Stomach (tissue), 9 donors: Measurements from ENCODE around the gene TRAF1. TPM values are rescaled to one million over a fixed set of nuclear protein-coding genes. Genes with fewer than 3 reads are reported as not detected.

Source experiments
- DNase-seq, 2 donors: peaks; one replicate each; pipeline versions ENCODE4 v3.0.0 to v3.0.0-alpha.2; 2013 to 2019
- H3K27ac ChIP-seq, 5 donors: fragments of 200-600 bp in 4 of 5; sonication (generic) in 4 of 5; one replicate each; pipeline ENCODE4 v1.5.1; 2013 to 2019; ENCODE audit warnings: mild to moderate bottlenecking in 1 of 5, moderate library complexity in 1 of 5
- H3K27me3 ChIP-seq, 3 donors: fragments of 200-600 bp; sonication (generic); one replicate each; pipeline ENCODE4 v1.5.1; 2017 to 2019; ENCODE audit warnings: mixed run types in 1 of 3
- H3K36me3 ChIP-seq, 4 donors: fragments of 200-600 bp; sonication (generic); 1 replicate in 3 of 4; 2 replicates in 1 of 4; pipeline ENCODE4 v1.5.1; 2016 to 2019
- H3K4me1 ChIP-seq, 4 donors: fragments of 200-600 bp; sonication (generic); one replicate each; pipeline ENCODE4 v1.5.1; 2016 to 2019
- H3K4me3 ChIP-seq, 4 donors: fragments of 200-600 bp; sonication (generic) in 3 of 4; one replicate each; pipeline ENCODE4 v1.5.1; 2016 to 2019; ENCODE audit warnings: mild to moderate bottlenecking in 1 of 4
- H3K9me3 ChIP-seq, 4 donors: fragments of 200-600 bp; sonication (generic); one replicate each; pipeline ENCODE4 v1.5.1; 2016 to 2019
- EP300 ChIP-seq: sonication (generic); formaldehyde crosslinking; IDR thresholded peaks from one replicate; pipeline ENCODE4 v1.6.1; 2017; ENCODE audit warnings: antibody characterized with exemption
- POLR2A ChIP-seq, 4 donors: fragments of 450-650 bp; IDR thresholded peaks; one replicate each; pipeline ENCODE4 v1.6.1; 2016; ENCODE audit warnings: antibody characterized with exemption in 4 of 4, control low read depth in 2 of 4, mild to moderate bottlenecking in 1 of 4, moderate library complexity in 1 of 4
- POLR2AphosphoS5 ChIP-seq, 3 donors: sonication (generic); formaldehyde crosslinking; IDR thresholded peaks; one replicate each; pipeline ENCODE4 v1.6.1; 2016; ENCODE audit warnings: antibody characterized with exemption in 3 of 3
- WGBS, 5 donors: extraction: QIAGEN DNeasy Blood & Tissue Kit in 3 of 5; methylation state at CpG; one replicate each; pipeline versions ENCODE4 v1.1.5 to v1.1.7; 2013 to 2018; 5-methylcytosine and 5-hydroxymethylcytosine counted together
- intact Hi-C: fragments of 100-400 bp; cut with DNase I; formaldehyde crosslinking; loops from one replicate; pipeline ENCODE4 v1.15.1; 2023; ENCODE audit warnings: low total_unique reads
- polyA plus RNA-seq, 3 donors: library from polyadenylated mRNA; stranded (reverse); fragments of 200-250 nt; gene quantifications; one replicate each; pipeline ENCODE4 v1.2.3, GENCODE V29; 2013
- total RNA-seq, 5 donors: library from RNA; depleted of rRNA; stranded (reverse); fragments of >200 nt; gene quantifications; one replicate each; pipeline versions ENCODE4 v1.1.0 to v1.2.3, GENCODE V29; 2014 to 2016
- TF ChIP-seq, protein P1 (sequence below), 7 experiments: fragments of 450-650 bp in 4 of 7; fragments of 200-600 bp in 3 of 7; sonication (generic) in 3 of 7; IDR thresholded peaks; one replicate each; pipeline ENCODE4 v1.5.1; 2016 to 2019; ENCODE audit warnings: antibody characterized with exemption in 7 of 7, control low read depth in 2 of 7, mild to moderate bottlenecking in 1 of 7
- donor health status: healthy with polysubstance abuse.
- donor health status: Bipolar disorder and iron deficiency.
- donor health status: healthy.

TRAF1 gene
- total and polyA plus RNA-seq, 8 donors, result 0.58 to 10.3 (median 3.2) TPM

DNA sequence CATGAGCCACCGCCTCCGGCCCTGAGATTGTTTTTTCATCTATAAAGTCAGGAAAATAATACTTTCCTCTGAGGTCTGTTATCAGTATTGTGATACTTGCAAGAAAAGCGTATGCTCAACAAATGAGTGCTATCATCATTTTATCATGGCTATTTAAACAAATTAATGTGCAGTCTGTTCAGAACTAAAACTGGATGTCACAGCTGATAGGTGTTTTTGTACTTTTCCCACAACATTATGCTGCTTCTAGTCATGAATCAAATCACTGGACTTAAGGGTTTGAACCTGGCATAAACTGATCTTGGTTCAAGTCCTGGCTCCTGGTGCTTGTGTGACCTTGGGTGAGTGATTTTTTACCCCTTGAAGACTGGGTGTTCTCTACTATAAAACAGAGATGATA lies 28.2 kb downstream of the TRAF1 start:
- Histone ChIP-seq H3K9me3 (no peaks in the 10 kb centered on the region), H3K27ac (no peak overlapping the region), H3K36me3 (no peaks in the 10 kb centered on the region), H3K4me3 (no peak overlapping the region), H3K4me1 (peaks cover 6 to 28% (median 20%) of the 10 kb centered on the region in 4 donors), H3K27me3 (no peaks in the 10 kb centered on the region)
- no peak for DNase-seq
- no peak for TF ChIP-seq POLR2A (IDR thresholded peaks at IDR 0.05)
- no peak for TF ChIP-seq EP300
- TF ChIP-seq POLR2AphosphoS5 (IDR thresholded peaks at IDR 0.05), result no peak
- TF ChIP-seq, protein P1, sequence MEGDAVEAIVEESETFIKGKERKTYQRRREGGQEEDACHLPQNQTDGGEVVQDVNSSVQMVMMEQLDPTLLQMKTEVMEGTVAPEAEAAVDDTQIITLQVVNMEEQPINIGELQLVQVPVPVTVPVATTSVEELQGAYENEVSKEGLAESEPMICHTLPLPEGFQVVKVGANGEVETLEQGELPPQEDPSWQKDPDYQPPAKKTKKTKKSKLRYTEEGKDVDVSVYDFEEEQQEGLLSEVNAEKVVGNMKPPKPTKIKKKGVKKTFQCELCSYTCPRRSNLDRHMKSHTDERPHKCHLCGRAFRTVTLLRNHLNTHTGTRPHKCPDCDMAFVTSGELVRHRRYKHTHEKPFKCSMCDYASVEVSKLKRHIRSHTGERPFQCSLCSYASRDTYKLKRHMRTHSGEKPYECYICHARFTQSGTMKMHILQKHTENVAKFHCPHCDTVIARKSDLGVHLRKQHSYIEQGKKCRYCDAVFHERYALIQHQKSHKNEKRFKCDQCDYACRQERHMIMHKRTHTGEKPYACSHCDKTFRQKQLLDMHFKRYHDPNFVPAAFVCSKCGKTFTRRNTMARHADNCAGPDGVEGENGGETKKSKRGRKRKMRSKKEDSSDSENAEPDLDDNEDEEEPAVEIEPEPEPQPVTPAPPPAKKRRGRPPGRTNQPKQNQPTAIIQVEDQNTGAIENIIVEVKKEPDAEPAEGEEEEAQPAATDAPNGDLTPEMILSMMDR (IDR thresholded peaks at IDR 0.05), result no peak
- 59 to 80% (median 70%) methylated on average over 3 of the region's 3 CpGs for WGBS, 5 donors
- intact Hi-C loops, result no loop called here

DNA sequence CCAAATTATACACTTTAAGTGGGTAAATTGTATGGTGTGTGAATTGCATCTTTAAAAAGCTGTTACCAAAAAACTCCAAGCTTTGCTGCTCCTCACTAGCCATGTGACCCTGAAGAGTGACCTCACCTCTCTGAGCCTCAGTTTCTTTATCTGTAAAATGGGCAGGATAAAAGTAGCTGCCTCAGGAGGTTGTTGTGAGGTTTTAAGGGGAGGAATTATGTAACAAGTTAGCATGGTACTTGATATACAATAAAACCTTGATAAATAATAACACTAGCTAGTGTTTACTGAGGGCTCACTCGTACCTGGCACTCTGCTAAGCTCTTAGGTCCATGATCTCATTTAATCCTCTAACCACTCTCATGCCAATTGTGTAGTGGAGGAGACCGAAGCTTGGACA lies 30.6 kb downstream of the TRAF1 start:
- Histone ChIP-seq H3K36me3 (no peaks in the 10 kb centered on the region), H3K9me3 (no peaks in the 10 kb centered on the region), H3K27ac (no peak overlapping the region), H3K27me3 (no peaks in the 10 kb centered on the region), H3K4me3 (no peak overlapping the region), H3K4me1 (peaks cover 6 to 52% (median 28%) of the 10 kb centered on the region in 4 donors)
- DNase-seq, result no peak
- intact Hi-C loops, result no loop called here
- TF ChIP-seq, protein P1 (IDR thresholded peaks at IDR 0.05), result no peak
- no peak for TF ChIP-seq EP300
- TF ChIP-seq POLR2AphosphoS5 (IDR thresholded peaks at IDR 0.05), result no peak
- no peak for TF ChIP-seq POLR2A (IDR thresholded peaks at IDR 0.05)
- 83 to 94% (median 92%) methylated on average over 2 of the region's 2 CpGs for WGBS, 5 donors

GRCh38 chr9:120894321-120895148 lies 32.1 kb downstream of the TRAF1 start:
- WGBS, 5 donors, result 13 to 34% (median 30%) methylated on average over 57 to 63 of the region's 63 CpGs
- no peak for TF ChIP-seq EP300
- H3K27ac ChIP-seq, result peak overlapping the region; percentile 1 to 86 (median 76)

DNA sequence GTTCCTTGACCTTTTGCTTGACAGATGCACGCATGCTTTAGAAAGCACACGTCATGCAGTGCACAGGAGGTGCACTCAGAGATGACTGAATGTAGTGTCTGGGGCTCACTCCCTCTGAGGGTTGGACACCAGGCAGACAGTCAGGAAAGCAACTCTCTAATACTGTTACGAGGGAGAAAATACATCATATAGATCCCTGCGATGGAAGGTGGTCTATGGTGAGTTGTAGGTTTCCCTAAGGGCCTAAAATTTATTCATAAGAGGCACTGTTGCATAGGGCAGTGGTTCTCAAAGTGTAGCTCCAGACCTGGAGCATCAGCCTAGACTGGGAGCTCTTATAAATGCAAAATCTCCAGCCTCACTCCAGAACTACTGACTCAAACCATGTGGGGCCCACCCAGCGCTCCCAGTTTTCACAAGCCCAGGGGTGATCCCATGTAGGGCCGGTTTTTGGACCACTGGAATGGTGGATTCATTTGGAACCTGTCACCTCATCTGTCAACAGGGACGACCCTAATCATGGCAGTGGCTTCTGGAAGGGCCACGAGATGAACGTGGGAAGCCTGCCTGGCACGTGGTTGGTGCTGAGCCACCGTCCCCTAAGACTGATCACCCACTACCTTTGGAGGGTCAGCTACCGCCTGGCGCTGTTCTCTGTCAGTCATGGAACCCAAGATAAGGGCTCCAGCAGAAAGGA lies 32.8 kb downstream of the TRAF1 start:
- Histone ChIP-seq H3K27ac (peak overlapping the region in 4 of 5 donors; percentile 72 to 86 (median 80)), H3K4me3 (no peak overlapping the region), H3K36me3 (no peaks in the 10 kb centered on the region), H3K9me3 (no peaks in the 10 kb centered on the region), H3K4me1 (peaks cover 6 to 62% (median 34%) of the 10 kb centered on the region in 4 donors), H3K27me3 (no peaks in the 10 kb centered on the region)
- 87 to 94% (median 91%) methylated on average over 13 of the region's 13 CpGs for WGBS, 5 donors
- intact Hi-C loops, result no loop called here
- no peak for TF ChIP-seq POLR2AphosphoS5 (IDR thresholded peaks at IDR 0.05)
- peak in 1 of 2 donors; percentile 38 for DNase-seq

More at GRCh38 chr9:120894321-120895148, 32.1 kb downstream of the TRAF1 start:
- Histone ChIP-seq H3K4me3 (peak overlapping the region; percentile 31 to 41 (median 38)), H3K4me1 (peaks cover 6 to 60% (median 34%) of the 10 kb centered on the region in 4 donors), H3K36me3 (no peaks in the 10 kb centered on the region), H3K27me3 (no peaks in the 10 kb centered on the region), H3K9me3 (no peaks in the 10 kb centered on the region)
- DNase-seq, result peak; percentile 50 to 87
- intact Hi-C loops, result no loop called here

DNA sequence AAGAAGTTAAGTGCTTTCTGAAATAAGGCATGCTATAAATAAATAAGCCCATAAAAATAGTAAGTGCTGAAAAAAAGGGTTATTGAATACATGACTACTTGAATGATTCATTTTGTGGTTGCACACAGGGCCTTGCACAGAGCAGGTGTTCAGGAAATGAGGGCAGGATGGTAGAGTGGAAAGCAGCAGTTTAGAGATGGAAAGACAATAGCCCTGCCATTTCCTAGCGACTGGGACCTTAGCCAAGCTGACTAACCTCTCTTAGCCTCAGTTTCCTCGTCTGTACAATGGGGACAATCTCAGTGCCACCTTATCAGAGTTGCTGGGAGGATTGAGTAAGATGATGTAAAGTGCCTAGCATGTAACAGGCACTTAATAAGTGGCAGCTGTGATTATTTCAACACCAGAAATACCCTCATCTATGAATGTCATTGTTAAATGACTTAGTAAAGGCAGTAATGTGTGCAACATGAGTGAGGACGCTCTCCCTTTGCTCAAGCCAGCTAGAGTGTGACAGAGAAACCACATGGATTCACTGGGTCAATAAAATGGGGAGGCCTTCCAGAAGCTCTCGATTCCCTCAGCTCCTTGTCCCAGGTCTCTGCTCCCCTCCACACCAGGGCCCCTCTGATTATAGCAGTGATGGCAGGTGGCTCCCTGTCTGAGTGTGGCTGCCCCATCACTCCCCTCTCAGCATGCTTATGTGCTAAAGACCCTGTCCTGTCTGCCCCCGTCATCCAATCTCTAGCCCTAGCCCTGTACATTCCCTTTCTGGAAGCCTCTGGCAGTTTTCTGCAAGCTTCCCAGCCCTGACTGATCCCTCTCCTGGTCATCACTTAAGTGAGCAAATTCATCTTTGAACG lies 33.6 kb downstream of the TRAF1 start:
- Histone ChIP-seq H3K27me3 (no peaks in the 10 kb centered on the region), H3K4me3 (no peak overlapping the region), H3K4me1 (peaks cover 6 to 62% (median 34%) of the 10 kb centered on the region in 4 donors), H3K36me3 (no peaks in the 10 kb centered on the region), H3K9me3 (no peaks in the 10 kb centered on the region), H3K27ac (peak overlapping the region in 4 of 5 donors; percentile 29 to 86 (median 80))
- DNase-seq, result peak in 1 of 2 donors; percentile 57
- intact Hi-C loops, result no loop called here
- 72 to 80% (median 77%) methylated on average over 6 of the region's 6 CpGs for WGBS, 5 donors
- TF ChIP-seq EP300 (no peak), POLR2AphosphoS5 (IDR thresholded peaks at IDR 0.05) (no peak), POLR2A (IDR thresholded peaks at IDR 0.05) (no peak)
- TF ChIP-seq, protein P1 (IDR thresholded peaks at IDR 0.05), result no peak
